K562 (cell line): ENCODE results near the gene ELMO3. TPM values are rescaled to one million over a fixed set of nuclear protein-coding genes. Genes with fewer than 3 reads are reported as not detected.

Source experiments
- ATAC-seq: fragments of 200-7000 bp; cut with Tn5 transposase; 3 replicates; pipeline ENCODE4 v1.9.1; 2020; ENCODE audit warnings: moderate library complexity
- BruUV-seq: library from RNA; stranded (reverse); fragments of 400-500 nt; replicated peaks from 2 replicates; lab custom pipeline; 2021; lab: Mats Ljungman, UMichigan
- CTCF ChIA-PET: fragments of 300-600 bp; formaldehyde crosslinking; extraction: SDS; loops from one replicate; lab custom pipeline; 2021; ENCODE audit warnings: low intra/inter-chr PET ratio; lab: Yijun Ruan, JAX
- POLR2A ChIA-PET: fragments of 300-600, 350-650 bp; sonication (Branson Sonifier 250); formaldehyde crosslinking; extraction: SDS; loops from one replicate; lab custom pipeline; 2021; ENCODE audit warnings: antibody characterized with exemption, inconsistent platforms; lab: Yijun Ruan, JAX
- DNase-seq, 4 experiments: peaks; one replicate each; pipeline versions ENCODE4 v3.0.0 to v3.0.0-alpha.2; 2011 to 2018; ENCODE audit warnings: low spot score in 3 of 4, mixed read lengths in 3 of 4; ENCODE audit errors: extremely low read depth in 1 of 4
- FAIRE-seq: peaks from 2 replicates; lab custom pipeline; 2011; peaks lifted over from hg19 to GRCh38; lab: Jason Lieb, UNC
- H2AFZ ChIP-seq: 2 replicates; pipeline ENCODE4 v1.6.0; 2011; ENCODE audit warnings: low read depth, low read length, control low read depth, inconsistent platforms
- H3K27ac ChIP-seq: fragments of 200-600 bp; 3 replicates; pipeline ENCODE4 v1.8.0; 2011; ENCODE audit warnings: low read depth, mild to moderate bottlenecking, control low read depth, inconsistent platforms, low read length, moderate library complexity, mixed read lengths; ENCODE audit errors: extremely low read depth
- H3K27me3 ChIP-seq, 2 experiments: fragments of 300-600 bp in 1 of 2; 2 replicates in 1 of 2; 3 replicates in 1 of 2; pipeline versions ENCODE4 v1.6.0 to v1.8.0; 2011; ENCODE audit warnings: inconsistent platforms in 2 of 2, low read length in 2 of 2, mild to moderate bottlenecking in 1 of 2, mixed read lengths in 1 of 2, moderate library complexity in 1 of 2; ENCODE audit not compliant: control insufficient read depth in 2 of 2, insufficient read depth in 2 of 2
- H3K36me3 ChIP-seq: fragments of 300-600 bp; 3 replicates; pipeline ENCODE4 v1.8.0; 2011; ENCODE audit warnings: mild to moderate bottlenecking, low read length, inconsistent platforms; ENCODE audit not compliant: control insufficient read depth, insufficient read depth
- H3K4me1 ChIP-seq, 2 experiments: fragments of 200-600 bp in 1 of 2; replicated peaks in 1 of 2; 2 replicates in 1 of 2; 3 replicates in 1 of 2; pipeline versions ENCODE4 v1.5.1 to v1.8.0; 2011; ENCODE audit warnings: inconsistent platforms in 2 of 2, low read length in 2 of 2, mild to moderate bottlenecking in 1 of 2, mixed read lengths in 1 of 2, moderate library complexity in 1 of 2; ENCODE audit not compliant: control insufficient read depth in 2 of 2, insufficient read depth in 2 of 2
- H3K4me2 ChIP-seq: 2 replicates; pipeline ENCODE4 v1.6.1; 2011; ENCODE audit warnings: low read length, control low read depth, inconsistent platforms, mixed read lengths; ENCODE audit not compliant: insufficient read depth
- H3K4me3 ChIP-seq: fragments of 200-600 bp; sonication (generic), shearing (Covaris generic); 2 replicates; pipeline ENCODE4 v1.5.1; 2016; ENCODE audit warnings: control low read depth, inconsistent platforms
- H3K79me2 ChIP-seq: fragments of 200-600 bp; 3 replicates; pipeline ENCODE4 v1.8.0; 2011; ENCODE audit warnings: low read length, inconsistent platforms; ENCODE audit not compliant: control insufficient read depth, insufficient read depth
- H3K9ac ChIP-seq, 2 experiments: 2 replicates each; pipeline versions ENCODE4 v1.6.0 to v1.6.1; 2011; ENCODE audit warnings: low read depth in 2 of 2, low read length in 2 of 2, control low read depth in 1 of 2, inconsistent platforms in 1 of 2, mild to moderate bottlenecking in 1 of 2, mixed read lengths in 1 of 2; ENCODE audit not compliant: insufficient read depth in 1 of 2
- H3K9me1 ChIP-seq: one replicate; pipeline ENCODE4 v1.6.0; 2011; ENCODE audit warnings: inconsistent platforms, mild to moderate bottlenecking, low read length, moderate library complexity; ENCODE audit not compliant: control insufficient read depth, insufficient read depth
- H3K9me3 ChIP-seq: replicated peaks from 2 replicates; pipeline ENCODE4 v1.5.1; 2011; ENCODE audit warnings: low read depth, low read length, inconsistent platforms; ENCODE audit not compliant: control insufficient read depth, insufficient read depth
- H4K20me1 ChIP-seq: replicated peaks from 2 replicates; pipeline ENCODE4 v1.6.1; 2011; ENCODE audit warnings: low read length, inconsistent platforms, mixed read lengths; ENCODE audit not compliant: control insufficient read depth, insufficient read depth
- KAT2B ChIP-seq: IDR thresholded peaks from one replicate; pipeline ENCODE4 v1.6.1; 2012; ENCODE audit warnings: low read depth, mild to moderate bottlenecking, control low read depth, inconsistent platforms, low read length, moderate library complexity
- LARP7 ChIP-seq: fragments of 450-650 bp; IDR thresholded peaks from 2 replicates; pipeline ENCODE4 v1.6.1; 2016
- WGBS: fragments of 100-300 bp; shearing (Covaris generic); methylation state at CpG from one replicate; pipeline ENCODE4 v1.1.6; 2016; ENCODE audit warnings: low coverage, mixed read lengths; ENCODE audit not compliant: insufficient coverage; ENCODE audit errors: missing lambda C conversion rate; 5-methylcytosine and 5-hydroxymethylcytosine counted together
- in situ Hi-C: fragments of 300-500 bp; cut with MboI; formaldehyde crosslinking; loops from 4 replicates; pipeline ENCODE4 v1.15.0; 2018; ENCODE audit warnings: inconsistent platforms, mixed read lengths
- intact Hi-C: fragments of 100-400 bp; cut with micrococcal nuclease; formaldehyde crosslinking; loops from 2 replicates; pipeline ENCODE4 v1.14.2; 2022
- polyA plus RNA-seq, 8 experiments: library from polyadenylated mRNA; depleted of rRNA in 4 of 8; stranded (reverse) in 5 of 8; unstranded in 3 of 8; fragments of >200 nt; fragmentation: Nextera tagmentation in 2 of 8; fragmentation: Illumina TruSeq in 1 of 8; extraction: Ambion mirVana in 2 of 8; extraction: Trizol in 1 of 8; gene quantifications; 2 replicates each; pipeline versions ENCODE4 v1.2.1 to v1.2.3, GENCODE V29; 2011 to 2014; ENCODE audit warnings: inconsistent platforms in 1 of 8, missing spikeins in 1 of 8
- total RNA-seq, 7 experiments: library from RNA; depleted of rRNA in 6 of 7; stranded (reverse); fragments of >200 nt in 6 of 7; fragmentation: Illumina TruSeq in 2 of 7; extraction: Trizol in 2 of 7; gene quantifications; 2 replicates each; pipeline versions ENCODE4 v1.2.1 to v1.2.3, GENCODE V29; 2011 to 2021; ENCODE audit warnings: low replicate concordance in 1 of 7
- TF ChIP-seq, protein P1 (sequence below), 3 experiments: IDR thresholded peaks in 2 of 3; conservative IDR thresholded peaks in 1 of 3; 2 replicates each; pipeline ENCODE4 v1.5.1; 2011 to 2012; ENCODE audit warnings: low read length in 3 of 3, mild to moderate bottlenecking in 3 of 3, control low read depth in 2 of 3, improper control_type of control experiment in 1 of 3, inconsistent platforms in 1 of 3, low read depth in 1 of 3, mixed read lengths in 1 of 3, moderate library complexity in 1 of 3; ENCODE audit not compliant: insufficient read depth in 2 of 3
- TF ChIP-seq, protein P2 (sequence below): sonication (generic); formaldehyde crosslinking; IDR thresholded peaks from 2 replicates; pipeline ENCODE4 v1.9.0; 2022; ENCODE audit warnings: mild to moderate bottlenecking, missing genetic modification reagents

The ELMO3 gene
- total and polyA plus RNA-seq, 9 of the 15 experiments (the other 6 are each of a cell fraction or from before 2014, with no cell fraction given) = 0.04 to 5.1 (median 1.5) TPM

DNA sequence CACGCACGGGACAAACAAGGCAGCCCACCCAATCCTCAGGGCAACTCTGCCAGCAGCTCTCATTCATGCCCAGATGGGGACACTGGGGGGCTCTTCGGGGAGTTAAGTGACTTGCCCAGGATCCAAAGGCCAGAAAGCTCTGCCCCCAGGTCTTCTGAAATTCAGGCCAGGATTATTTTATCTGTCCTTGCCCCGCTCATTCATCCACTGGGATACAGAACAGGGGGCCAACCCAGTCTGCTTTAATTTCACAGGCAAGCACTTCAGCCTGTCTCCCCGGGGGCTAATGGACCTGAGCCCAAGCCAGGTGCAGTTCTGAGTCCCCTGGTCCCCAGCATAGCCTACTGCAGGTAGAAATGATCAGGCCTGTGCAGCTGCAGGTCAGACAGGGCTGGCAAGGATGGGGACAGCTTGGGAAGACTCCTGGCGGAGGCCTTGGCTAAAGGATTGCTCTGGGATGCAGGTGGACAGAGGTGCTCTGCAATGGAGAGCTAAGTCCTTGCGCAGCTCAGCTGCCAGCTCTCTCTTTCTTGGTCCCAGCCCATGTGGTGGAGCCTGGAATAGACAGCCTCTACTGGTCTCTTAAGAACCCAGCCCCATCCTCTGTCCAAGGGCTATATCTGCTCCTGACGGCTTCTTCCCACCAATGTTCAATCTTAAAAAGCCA, 47.4 kb upstream of the ELMO3 start:
- no TSS peak for BruUV-seq
- DNase-seq (peak in 1 of 4 experiments; percentile 38), FAIRE-seq (peak; percentile 64), ATAC-seq (peak; percentile 54)
- no peak overlapping the region for H3K4me2 ChIP-seq
- no peak overlapping the region for H3K9ac ChIP-seq
- in situ Hi-C loops (loop anchor here (25.0 kb wide), 1 partner anchor 189 kb away; the partner anchor contains the start of gene CES3), intact Hi-C loops (no loop called here)
- H3K4me3 ChIP-seq = no peak overlapping the region
- H3K27ac ChIP-seq = no peak overlapping the region
- no peaks in the 10 kb centered on the region for H3K27me3 ChIP-seq
- no peak overlapping the region for H2AFZ ChIP-seq
- peaks cover 25% of the 10 kb centered on the region; the same call in 2 of the 3 replicates for H3K36me3 ChIP-seq
- peaks cover 3 to 46% of the 10 kb centered on the region in 2 experiments; a peak in 4 of 5 replicates for H3K4me1 ChIP-seq
- H4K20me1 ChIP-seq = peaks cover 7% of the 10 kb centered on the region
- CTCF ChIA-PET = interaction anchor here (0.5 kb wide), 1 partner anchor 13 kb away, joined by 4 read pairs; the partner anchor contains the start of gene HSF4
- 47% methylated on average over 8 of the region's 8 CpGs for WGBS
- TF ChIP-seq, protein P1, sequence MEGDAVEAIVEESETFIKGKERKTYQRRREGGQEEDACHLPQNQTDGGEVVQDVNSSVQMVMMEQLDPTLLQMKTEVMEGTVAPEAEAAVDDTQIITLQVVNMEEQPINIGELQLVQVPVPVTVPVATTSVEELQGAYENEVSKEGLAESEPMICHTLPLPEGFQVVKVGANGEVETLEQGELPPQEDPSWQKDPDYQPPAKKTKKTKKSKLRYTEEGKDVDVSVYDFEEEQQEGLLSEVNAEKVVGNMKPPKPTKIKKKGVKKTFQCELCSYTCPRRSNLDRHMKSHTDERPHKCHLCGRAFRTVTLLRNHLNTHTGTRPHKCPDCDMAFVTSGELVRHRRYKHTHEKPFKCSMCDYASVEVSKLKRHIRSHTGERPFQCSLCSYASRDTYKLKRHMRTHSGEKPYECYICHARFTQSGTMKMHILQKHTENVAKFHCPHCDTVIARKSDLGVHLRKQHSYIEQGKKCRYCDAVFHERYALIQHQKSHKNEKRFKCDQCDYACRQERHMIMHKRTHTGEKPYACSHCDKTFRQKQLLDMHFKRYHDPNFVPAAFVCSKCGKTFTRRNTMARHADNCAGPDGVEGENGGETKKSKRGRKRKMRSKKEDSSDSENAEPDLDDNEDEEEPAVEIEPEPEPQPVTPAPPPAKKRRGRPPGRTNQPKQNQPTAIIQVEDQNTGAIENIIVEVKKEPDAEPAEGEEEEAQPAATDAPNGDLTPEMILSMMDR (IDR thresholded peaks at IDR 0.05 in 2 of 3, conservative IDR thresholded peaks at IDR 0.05 in 1 of 3; ENCODE audit: insufficient read depth in 2 of 3, low read depth in 1 of 3, low read length in 3 of 3) = 0 out of 6 replicates have a peak, but pooled peaks of 1 of the 3 experiments have one; percentile 32
- TF ChIP-seq LARP7 (no peak), KAT2B (no peak)
- TF ChIP-seq, protein P2, sequence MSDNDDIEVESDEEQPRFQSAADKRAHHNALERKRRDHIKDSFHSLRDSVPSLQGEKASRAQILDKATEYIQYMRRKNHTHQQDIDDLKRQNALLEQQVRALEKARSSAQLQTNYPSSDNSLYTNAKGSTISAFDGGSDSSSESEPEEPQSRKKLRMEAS = peak; percentile 13; the same call in 1 of the 2 replicates
- POLR2A ChIA-PET = interaction anchor here (0.6 to 1.9 kb wide), 5 partner anchors 8 to 168 kb away, joined by 3 to 6 read pairs (median 4); no protein-coding TSS in a partner anchor
- H3K79me2 ChIP-seq = no peaks in the 10 kb centered on the region
- H3K9me3 ChIP-seq = no peaks in the 10 kb centered on the region
- H3K9me1 ChIP-seq = no peaks in the 10 kb centered on the region
